Heart left ventricle (tissue), 16 donors: ENCODE data around the gene MAML2. TPM values are rescaled to one million over a fixed set of nuclear protein-coding genes. Genes with fewer than 3 reads are reported as not detected.

Experiments used
- ATAC-seq, 4 donors: fragments of 200-7000 bp; cut with Tn5 transposase; one replicate each; pipeline ENCODE4 v1.9.1; 2020 to 2022; ENCODE audit warnings: moderate library complexity in 4 of 4, mild to moderate bottlenecking in 3 of 4, moderate number of reproducible peaks in 1 of 4
- DNase-seq, 5 donors: peaks; one replicate each; pipeline ENCODE4 v3.0.0-alpha.2; 2020
- H3K27ac ChIP-seq, 12 donors: fragments of 200-600 bp; sonication (generic) in 4 of 12; one replicate each; pipeline versions ENCODE4 v1.5.0 to v1.8.0; 2016 to 2022; ENCODE audit warnings: mild to moderate bottlenecking in 2 of 12
- H3K27me3 ChIP-seq, 9 donors: fragments of 200-600 bp; sonication (generic) in 2 of 9; one replicate each; pipeline versions ENCODE4 v1.5.1 to v1.8.0; 2016 to 2022; ENCODE audit warnings: mild to moderate bottlenecking in 3 of 9
- H3K36me3 ChIP-seq, 9 donors: fragments of 200-600 bp; sonication (generic) in 2 of 9; one replicate each; pipeline versions ENCODE4 v1.5.0 to v1.8.0; 2018 to 2022; ENCODE audit warnings: mild to moderate bottlenecking in 2 of 9
- H3K4me1 ChIP-seq, 12 donors: fragments of 200-600 bp; sonication (generic) in 4 of 12; one replicate each; pipeline versions ENCODE4 v1.5.0 to v1.8.0; 2016 to 2022; ENCODE audit warnings: mild to moderate bottlenecking in 3 of 12
- H3K4me3 ChIP-seq, 12 donors: fragments of 200-600 bp; sonication (generic) in 4 of 12; one replicate each; pipeline versions ENCODE4 v1.5.0 to v1.8.0; 2017 to 2022; ENCODE audit warnings: mild to moderate bottlenecking in 9 of 12, moderate library complexity in 4 of 12
- H3K9me3 ChIP-seq, 12 donors: fragments of 200-600 bp; sonication (generic) in 4 of 12; one replicate each; pipeline versions ENCODE4 v1.5.0 to v1.8.0; 2016 to 2022; ENCODE audit warnings: mild to moderate bottlenecking in 1 of 12
- CTCF ChIP-seq, 12 donors: fragments of 200-600 bp; sonication (generic) in 4 of 12; IDR thresholded peaks; one replicate each; pipeline versions ENCODE4 v1.5.0 to v1.8.0; 2018 to 2022; ENCODE audit warnings: antibody characterized with exemption in 12 of 12, mild to moderate bottlenecking in 5 of 12
- POLR2A ChIP-seq, 2 donors: fragments of 450-650 bp; IDR thresholded peaks; one replicate each; pipeline ENCODE4 v1.6.1; 2017; ENCODE audit warnings: antibody characterized with exemption in 2 of 2, mild to moderate bottlenecking in 2 of 2, moderate library complexity in 2 of 2
- WGBS, 4 donors: extraction: QIAGEN DNeasy Blood & Tissue Kit in 2 of 4; methylation state at CpG; one replicate each; pipeline versions ENCODE4 v1.1.5 to v1.1.7; 2013 to 2018; 5-methylcytosine and 5-hydroxymethylcytosine counted together
- intact Hi-C, 10 donors: fragments of 100-400 bp; cut with DNase I; formaldehyde crosslinking; loops; one replicate each; pipeline versions ENCODE4 v1.11.1 to v1.14.2; 2022
- polyA plus RNA-seq, 2 donors: library from polyadenylated mRNA; stranded (reverse); fragments of 200-250 nt; gene quantifications; one replicate each; pipeline ENCODE4 v1.2.3, GENCODE V29; 2013
- total RNA-seq, 9 donors: library from RNA; depleted of rRNA in 2 of 9; stranded (reverse); fragments of >200 nt in 2 of 9; fragmentation: NEBNext Ultra II Directional in 3 of 9; extraction: Animal tissue kit (Norgen Biotek cat#: 25700) in 3 of 9; gene quantifications; one replicate each; pipeline versions ENCODE4 v1.1.0 to v1.2.4, GENCODE V29; 2016 to 2023
- donor health status: ischemic (EF 13 %, LVEDD 7.1; RV severe dilation, severe dysfunction).
- donor health status: healthy with polysubstance abuse.
- donor health status: DM: no; HTN: yes; CAD: no.
- donor health status: DM: no; HTN: no; CAD: no.
- donor health status: ischemic (EF 25% LVEDD 6.9; RV normal size, moderate dysfunction).
- donor health status: ischemic (EF 25% LVEDD 5.7; RV mildly dilated, moderate dysfunction).
- donor health status: healthy.
- donor health status: DM: yes; HTN: yes; CAD: no.
- donor health status: ischemic (EF 35%, LVEDD 5.7; RV mildly dilated, moderate dysfunction).
- donor health status: nonischemic (EF 11% LVEDD 7.7; RV severe dilation, severe dysfunction).
- donor health status: DM: yes; HTN: yes; CAD: no.
- donor health status: PGD.
- donor health status: ischemic (EF 29% LVEDD 5.4; RV normal size, mild dysfunction).
- donor health status: nonischemic (EF 23%, LVEDD 6.1; RV moderate dilation, normal function).

MAML2 gene
- total and polyA plus RNA-seq, 11 donors, result 1.3 to 10.8 (median 4.8) TPM

- no peak for ATAC-seq
Measured at GRCh38 chr11:96384156-96384555, 41.2 kb upstream of the MAML2 start.

GRCh38 chr11:96376796-96377195 is 33.8 kb upstream of the MAML2 start:
- WGBS, 4 donors, result 83 to 92% (median 88%) methylated on average over 1 of the region's 1 CpG
- DNase-seq, result no peak
- H3K4me1 ChIP-seq, result no peaks in the 10 kb centered on the region
- H3K27ac ChIP-seq, result no peak overlapping the region
- intact Hi-C loops, result no loop called here
- TF ChIP-seq POLR2A (IDR thresholded peaks at IDR 0.05), result no peak
- no peak for TF ChIP-seq CTCF (IDR thresholded peaks at IDR 0.05)
- H3K9me3 ChIP-seq, result no peaks in the 10 kb centered on the region
- ATAC-seq, result no peak
- peaks cover 0 to 80% (median 39%) of the 10 kb centered on the region in 9 donors for H3K36me3 ChIP-seq
- H3K4me3 ChIP-seq, result no peak overlapping the region
- H3K27me3 ChIP-seq, result no peaks in the 10 kb centered on the region

More at GRCh38 chr11:96384156-96384555, 41.2 kb upstream of the MAML2 start:
- H3K4me1 ChIP-seq, result peaks cover 0 to 20% (median 12%) of the 10 kb centered on the region in 12 donors
- no peak overlapping the region for H3K27ac ChIP-seq
- no peak for DNase-seq
- no peak for TF ChIP-seq CTCF (IDR thresholded peaks at IDR 0.05)
- no peak for TF ChIP-seq POLR2A (IDR thresholded peaks at IDR 0.05)
- no peaks in the 10 kb centered on the region for H3K27me3 ChIP-seq
- no peak overlapping the region for H3K4me3 ChIP-seq
- intact Hi-C loops, result no loop called here
- no peaks in the 10 kb centered on the region for H3K9me3 ChIP-seq
- 62 to 80% (median 74%) methylated on average over 3 of the region's 3 CpGs for WGBS, 4 donors
- H3K36me3 ChIP-seq, result peaks cover 0 to 75% (median 36%) of the 10 kb centered on the region in 9 donors

GRCh38 chr11:96373826-96374225 is 30.8 kb upstream of the MAML2 start:
- Histone ChIP-seq H3K36me3 (peaks cover 0 to 80% (median 46%) of the 10 kb centered on the region in 9 donors), H3K27ac (no peak overlapping the region), H3K4me1 (no peaks in the 10 kb centered on the region), H3K9me3 (no peaks in the 10 kb centered on the region), H3K27me3 (no peaks in the 10 kb centered on the region), H3K4me3 (no peak overlapping the region)
- WGBS, 4 donors, result 93 to 96% (median 95%) methylated on average over 4 of the region's 4 CpGs
- no peak for TF ChIP-seq CTCF (IDR thresholded peaks at IDR 0.05)
- no peak for TF ChIP-seq POLR2A (IDR thresholded peaks at IDR 0.05)
- ATAC-seq (no peak), DNase-seq (no peak)
- intact Hi-C loops, result no loop called here

GRCh38 chr11:96367342-96367741 is 24.3 kb upstream of the MAML2 start:
- Histone ChIP-seq H3K36me3 (peaks cover 0 to 91% (median 82%) of the 10 kb centered on the region in 9 donors), H3K27me3 (no peaks in the 10 kb centered on the region), H3K4me1 (no peaks in the 10 kb centered on the region), H3K9me3 (peaks cover 0 to 9% (median 2%) of the 10 kb centered on the region in 12 donors), H3K4me3 (no peak overlapping the region), H3K27ac (no peak overlapping the region)
- DNase-seq, result no peak
- ATAC-seq, result no peak
- 95 to 99% (median 97%) methylated on average over 2 of the region's 2 CpGs for WGBS, 4 donors
- TF ChIP-seq POLR2A (IDR thresholded peaks at IDR 0.05), result no peak
- TF ChIP-seq CTCF (IDR thresholded peaks at IDR 0.05), result no peak
- intact Hi-C loops, result no loop called here
